Peyer's patch (tissue), 4 donors: Measurements from ENCODE around the gene ABCC6.

Source experiments
- CTCF ChIP-seq, 6 experiments: fragments of 450-650 bp in 4 of 6; fragments of 200-600 bp in 2 of 6; sonication (generic) in 1 of 6; IDR thresholded peaks; one replicate each; pipeline ENCODE4 v1.5.1; 2017 to 2019; ENCODE audit warnings: antibody characterized with exemption in 6 of 6, mild to moderate bottlenecking in 3 of 6, moderate library complexity in 1 of 6
- POLR2A ChIP-seq, 2 donors: fragments of 450-650 bp; IDR thresholded peaks; one replicate each; pipeline ENCODE4 v1.5.1; 2017; ENCODE audit warnings: antibody characterized with exemption in 2 of 2, mild to moderate bottlenecking in 2 of 2, moderate library complexity in 2 of 2

GRCh38 chr16:16122264-16122663 lies 101.0 kb downstream of the ABCC6 start:
- TF ChIP-seq POLR2A (IDR thresholded peaks at IDR 0.05) (no peak), CTCF (IDR thresholded peaks at IDR 0.05) (no peak)
